ENCODE data around the gene PPP1R12B.
"Not testable (repeated sequence)": the region's sequence is repeated elsewhere in the genome, so short reads cannot be mapped to it uniquely, and the experiment has no call there.

The PPP1R12B gene

DNA sequence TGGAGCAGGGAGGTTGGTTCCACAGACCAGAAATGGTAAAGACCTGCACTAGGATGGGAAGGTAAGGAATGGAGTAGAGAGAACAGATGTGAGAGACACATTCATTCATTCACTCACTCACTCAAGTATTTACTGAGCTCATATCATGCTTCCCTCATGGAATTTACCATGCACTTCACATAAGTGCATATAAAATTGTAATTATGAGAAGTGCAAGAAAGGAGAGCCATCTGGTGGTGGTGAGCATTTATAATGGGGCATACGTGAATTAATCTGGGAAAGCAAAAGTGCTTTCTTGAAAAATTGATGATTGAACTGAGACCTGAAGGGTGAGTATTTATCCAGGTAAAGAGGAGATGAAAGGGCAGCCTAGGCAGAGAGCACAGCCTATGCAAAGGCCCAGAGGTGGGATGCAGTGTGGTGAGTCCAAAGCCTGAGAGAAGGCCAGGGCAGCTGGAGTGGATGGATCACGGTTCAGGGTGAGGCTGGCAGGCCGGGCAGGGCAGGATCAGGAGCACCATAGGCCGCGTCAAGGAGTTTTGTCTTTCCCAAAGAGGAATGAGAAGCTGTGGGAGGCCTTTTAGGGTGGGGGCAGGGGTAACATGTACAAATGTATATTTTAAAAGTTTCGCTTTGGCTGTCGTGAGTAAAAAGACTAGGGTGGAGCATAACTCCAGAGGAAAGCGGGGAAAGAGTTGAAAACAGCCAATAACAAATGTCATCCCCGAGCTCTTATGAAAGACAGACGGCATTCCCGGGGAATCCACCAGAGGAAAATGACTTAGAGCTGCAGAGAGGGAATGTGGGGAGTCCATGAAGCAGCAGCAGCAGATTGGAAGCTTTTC, 266.1 kb downstream of the PPP1R12B start:
- not testable (repeated sequence) for H3K9me2 ChIP-seq (replicated peaks; ENCODE audit: control insufficient read depth, low read length); H3F3A ChIP-seq (ENCODE audit: control insufficient read depth, insufficient read depth); H3K4me3 ChIP-seq (ENCODE audit: low read length); H3K4me2 ChIP-seq (ENCODE audit: low read length); H3K36me3 ChIP-seq (ENCODE audit: control insufficient read depth, low read length); H3K27ac ChIP-seq (ENCODE audit: low read depth, low read length); H3K79me2 ChIP-seq (ENCODE audit: control insufficient read depth, low read length); H3K9me3 ChIP-seq (ENCODE audit: control insufficient read depth, insufficient read depth, low read length)
- TF ChIP-seq, protein P1, sequence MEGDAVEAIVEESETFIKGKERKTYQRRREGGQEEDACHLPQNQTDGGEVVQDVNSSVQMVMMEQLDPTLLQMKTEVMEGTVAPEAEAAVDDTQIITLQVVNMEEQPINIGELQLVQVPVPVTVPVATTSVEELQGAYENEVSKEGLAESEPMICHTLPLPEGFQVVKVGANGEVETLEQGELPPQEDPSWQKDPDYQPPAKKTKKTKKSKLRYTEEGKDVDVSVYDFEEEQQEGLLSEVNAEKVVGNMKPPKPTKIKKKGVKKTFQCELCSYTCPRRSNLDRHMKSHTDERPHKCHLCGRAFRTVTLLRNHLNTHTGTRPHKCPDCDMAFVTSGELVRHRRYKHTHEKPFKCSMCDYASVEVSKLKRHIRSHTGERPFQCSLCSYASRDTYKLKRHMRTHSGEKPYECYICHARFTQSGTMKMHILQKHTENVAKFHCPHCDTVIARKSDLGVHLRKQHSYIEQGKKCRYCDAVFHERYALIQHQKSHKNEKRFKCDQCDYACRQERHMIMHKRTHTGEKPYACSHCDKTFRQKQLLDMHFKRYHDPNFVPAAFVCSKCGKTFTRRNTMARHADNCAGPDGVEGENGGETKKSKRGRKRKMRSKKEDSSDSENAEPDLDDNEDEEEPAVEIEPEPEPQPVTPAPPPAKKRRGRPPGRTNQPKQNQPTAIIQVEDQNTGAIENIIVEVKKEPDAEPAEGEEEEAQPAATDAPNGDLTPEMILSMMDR (IDR thresholded peaks at IDR 0.05; ENCODE audit: low read depth, low read length, poor library complexity, severe bottlenecking): peak; percentile 42
- H3K27me3 ChIP-seq (ENCODE audit: control insufficient read depth, low read length): peaks cover 28% of the 10 kb centered on the region
- H3K4me1 ChIP-seq (ENCODE audit: control insufficient read depth, low read length): peaks cover 18% of the 10 kb centered on the region
- peaks cover 12% of the 10 kb centered on the region for H4K20me1 ChIP-seq (ENCODE audit: control insufficient read depth, insufficient read depth, low read depth, low read length)

- H3K36me3 ChIP-seq (ENCODE audit: control insufficient read depth, low read length); H3K4me3 ChIP-seq (ENCODE audit: low read length); H3K27ac ChIP-seq (ENCODE audit: low read depth, low read length); H3K4me2 ChIP-seq (ENCODE audit: low read length); H3F3A ChIP-seq (ENCODE audit: control insufficient read depth, insufficient read depth); H3K9me3 ChIP-seq (ENCODE audit: control insufficient read depth, insufficient read depth, low read length); H3K79me2 ChIP-seq (ENCODE audit: control insufficient read depth, low read length); H3K9me2 ChIP-seq (replicated peaks; ENCODE audit: control insufficient read depth, low read length): not testable (repeated sequence)
- Histone ChIP-seq H4K20me1 (ENCODE audit: control insufficient read depth, insufficient read depth, low read depth, low read length) (peaks cover 12% of the 10 kb centered on the region), H3K27me3 (ENCODE audit: control insufficient read depth, low read length) (peaks cover 32% of the 10 kb centered on the region), H3K4me1 (ENCODE audit: control insufficient read depth, low read length) (peaks cover 18% of the 10 kb centered on the region)
These were observed 266.7 kb downstream of the PPP1R12B start for GRCh38 chr1:202615208-202615500.

DNA sequence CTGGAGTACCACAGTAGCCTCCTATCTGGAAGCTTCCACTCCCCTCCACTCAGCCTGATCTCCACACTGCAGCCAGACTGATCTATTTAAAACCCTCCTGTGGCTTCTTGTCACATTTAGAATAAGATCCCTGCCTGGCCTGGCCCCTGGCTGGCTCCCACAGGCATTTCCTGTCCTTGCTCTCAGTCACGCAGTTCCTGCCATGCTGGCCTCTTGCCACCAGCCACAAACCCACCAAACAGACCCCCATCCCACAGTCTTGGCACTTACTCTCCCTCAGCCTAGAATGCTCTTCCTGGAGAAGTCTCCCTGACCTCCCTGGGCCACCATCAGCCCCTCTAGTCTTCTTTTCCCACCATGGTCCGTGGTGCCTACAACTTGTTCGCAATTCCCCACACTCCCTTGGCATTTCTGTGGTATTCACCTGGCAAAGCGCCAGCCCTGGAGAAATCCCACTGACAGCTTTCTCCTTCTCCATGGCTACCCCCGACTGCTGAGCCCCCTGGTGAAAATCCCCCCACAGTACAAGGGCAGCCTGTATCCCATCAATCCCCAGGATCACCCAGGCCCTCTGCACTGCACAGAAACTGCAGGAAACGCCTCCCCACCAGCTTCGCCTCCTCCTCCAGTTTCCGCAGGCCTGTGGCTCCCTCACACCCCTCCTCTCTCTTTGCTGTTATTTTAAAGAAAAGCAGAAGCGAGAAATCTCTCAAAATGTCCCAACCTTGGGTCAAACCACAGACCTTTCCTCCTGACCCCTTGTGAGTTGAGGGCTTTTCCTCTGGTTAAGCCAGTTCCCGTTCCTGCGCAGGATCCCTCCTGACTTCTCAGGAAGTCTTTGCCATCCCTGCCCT, 267.2 kb downstream of the PPP1R12B start:
- H3K4me2 ChIP-seq (ENCODE audit: low read length): peak overlapping the region; percentile 65

More for the DNA sequence above, 267.2 kb downstream of the PPP1R12B start:
- H3K27ac ChIP-seq (ENCODE audit: low read depth, low read length): no peak overlapping the region
- H3K9me2 ChIP-seq (replicated peaks; ENCODE audit: control insufficient read depth, low read length): no peaks in the 10 kb centered on the region
- no peaks in the 10 kb centered on the region for H3K36me3 ChIP-seq (ENCODE audit: control insufficient read depth, low read length)
- no peaks in the 10 kb centered on the region for H3F3A ChIP-seq (ENCODE audit: control insufficient read depth, insufficient read depth)
- H3K79me2 ChIP-seq (ENCODE audit: control insufficient read depth, low read length): no peaks in the 10 kb centered on the region
- peak overlapping the region; percentile 44 for H3K4me3 ChIP-seq (ENCODE audit: low read length)
- no peaks in the 10 kb centered on the region for H3K9me3 ChIP-seq (ENCODE audit: control insufficient read depth, insufficient read depth, low read length)
- peaks cover 32% of the 10 kb centered on the region for H3K27me3 ChIP-seq (ENCODE audit: control insufficient read depth, low read length)
- TF ChIP-seq EZH2phosphoT487 (IDR thresholded peaks at IDR 0.05; ENCODE audit: borderline replicate concordance, low read length): no peak
- TF ChIP-seq, protein P1 (IDR thresholded peaks at IDR 0.05; ENCODE audit: low read depth, low read length, poor library complexity, severe bottlenecking): no peak
- peaks cover 18% of the 10 kb centered on the region for H3K4me1 ChIP-seq (ENCODE audit: control insufficient read depth, low read length)
- peaks cover 12% of the 10 kb centered on the region for H4K20me1 ChIP-seq (ENCODE audit: control insufficient read depth, insufficient read depth, low read depth, low read length)
